Cerebellar cortex (tissue), 1 donor: ENCODE data around the gene RIMBP2.
A peak's percentile ranks its signal among the peaks of the same experiment; 100 is the strongest.
"Not testable (repeated sequence)": the region's sequence is repeated elsewhere in the genome, so short reads cannot be mapped to it uniquely, and the experiment has no call there.

Experiments
- DNase-seq: peaks from one replicate; pipeline ENCODE4 v3.0.0-alpha.2; 2015; ENCODE audit warnings: low spot score

The RIMBP2 gene

GRCh38 chr12:130596241-130596640 lies 119.9 kb downstream of the RIMBP2 start:
- no peak for DNase-seq

GRCh38 chr12:130595566-130595965 lies 120.5 kb downstream of the RIMBP2 start:
- DNase-seq, result no peak

GRCh38 chr12:130593056-130593455 lies 123.0 kb downstream of the RIMBP2 start:
- DNase-seq, result no peak

GRCh38 chr12:130592641-130593040 lies 123.5 kb downstream of the RIMBP2 start:
- no peak for DNase-seq

- no peak for DNase-seq
Observed at GRCh38 chr12:130591736-130592135, 124.4 kb downstream of the RIMBP2 start.

GRCh38 chr12:130590685-130591084 lies 125.4 kb downstream of the RIMBP2 start:
- DNase-seq, result no peak

GRCh38 chr12:130589540-130590317 lies 126.4 kb downstream of the RIMBP2 start:
- no peak for DNase-seq

- no peak for DNase-seq
Observed at GRCh38 chr12:130588696-130589539, 127.2 kb downstream of the RIMBP2 start.

- no peak for DNase-seq
Observed at GRCh38 chr12:130587966-130588365, 128.1 kb downstream of the RIMBP2 start.

GRCh38 chr12:130584475-130584874 lies 131.6 kb downstream of the RIMBP2 start:
- not testable (repeated sequence) for DNase-seq

GRCh38 chr12:130583800-130584199 lies 132.3 kb downstream of the RIMBP2 start:
- no peak for DNase-seq

GRCh38 chr12:130583317-130583716 lies 132.8 kb downstream of the RIMBP2 start:
- DNase-seq, result no peak

- DNase-seq, result no peak
Observed at GRCh38 chr12:130582286-130582685, 133.8 kb downstream of the RIMBP2 start.

- no peak for DNase-seq
Observed at GRCh38 chr12:130581782-130582181, 134.3 kb downstream of the RIMBP2 start.

- no peak for DNase-seq
Observed at GRCh38 chr12:130579231-130579630, 136.9 kb downstream of the RIMBP2 start.

GRCh38 chr12:130577351-130577750 lies 138.7 kb downstream of the RIMBP2 start:
- DNase-seq, result no peak

GRCh38 chr12:130576371-130576816 lies 139.7 kb downstream of the RIMBP2 start:
- peak; percentile 49 for DNase-seq

- no peak for DNase-seq
Observed at GRCh38 chr12:130574402-130574801, 141.7 kb downstream of the RIMBP2 start.

- DNase-seq, result no peak
Observed at GRCh38 chr12:130573766-130574165, 142.3 kb downstream of the RIMBP2 start.

GRCh38 chr12:130573235-130573634 lies 142.9 kb downstream of the RIMBP2 start:
- DNase-seq, result no peak

- DNase-seq, result no peak
Observed at GRCh38 chr12:130572553-130572952, 143.5 kb downstream of the RIMBP2 start.

- no peak for DNase-seq
Observed at GRCh38 chr12:130571734-130572133, 144.4 kb downstream of the RIMBP2 start.

- DNase-seq, result no peak
Observed at GRCh38 chr12:130571089-130571488, 145.0 kb downstream of the RIMBP2 start.
